Measurements from ENCODE around the gene SELENOV.

The SELENOV gene

GRCh38 chr19:39496063-39496462 lies 18.9 kb upstream of the SELENOV start:
- no peak for DNase-seq

- no peak for DNase-seq
These were observed 17.3 kb upstream of the SELENOV start for GRCh38 chr19:39497701-39497995.

- DNase-seq = peak; percentile 68
These were observed 16.7 kb upstream of the SELENOV start for GRCh38 chr19:39497996-39498797.

- DNase-seq = no peak
These were observed 15.9 kb upstream of the SELENOV start, which contains the start of gene DLL3 for GRCh38 chr19:39498798-39499642. Gene DLL3 (plus strand): TSS chr19:39498947. CDS start chr19:39498975, 28 bp downstream.

GRCh38 chr19:39499932-39500331 lies 15.0 kb upstream of the SELENOV start:
- DNase-seq = no peak

- no peak for DNase-seq
These were observed 14.4 kb upstream of the SELENOV start for GRCh38 chr19:39500543-39500942.

GRCh38 chr19:39501340-39501739 lies 13.6 kb upstream of the SELENOV start:
- no peak for DNase-seq

- DNase-seq = no peak
These were observed 12.1 kb upstream of the SELENOV start for GRCh38 chr19:39502640-39503417.

GRCh38 chr19:39506598-39506943 lies 8.4 kb upstream of the SELENOV start:
- no peak for DNase-seq

- DNase-seq = no peak
These were observed 7.8 kb upstream of the SELENOV start for GRCh38 chr19:39506944-39507714.

- no peak for DNase-seq
These were observed 7.1 kb upstream of the SELENOV start for GRCh38 chr19:39507715-39508364.

- no peak for DNase-seq
These were observed 6.3 kb upstream of the SELENOV start for GRCh38 chr19:39508629-39509028.

- no peak for DNase-seq
These were observed 5.7 kb upstream of the SELENOV start for GRCh38 chr19:39509233-39509632.

- DNase-seq = no peak
These were observed 2.0 kb upstream of the SELENOV start for GRCh38 chr19:39512988-39513387.

GRCh38 chr19:39515551-39516191 lies 732 bp downstream of the SELENOV start:
- no peak for DNase-seq

- DNase-seq = no peak
These were observed 1.3 kb downstream of the SELENOV start for GRCh38 chr19:39516270-39516669.

- no peak for DNase-seq
These were observed 2.5 kb downstream of the SELENOV start for GRCh38 chr19:39517432-39517831.

GRCh38 chr19:39518458-39518857 lies 3.5 kb downstream of the SELENOV start:
- DNase-seq = no peak

GRCh38 chr19:39518975-39519374 lies 4.0 kb downstream of the SELENOV start:
- DNase-seq = no peak

- DNase-seq = no peak
These were observed 5.9 kb downstream of the SELENOV start for GRCh38 chr19:39520541-39521484.
